GM10847 (cell line): Measurements from ENCODE around the gene CTNNA3.

Experiments
- POLR2A ChIP-seq: IDR thresholded peaks from 2 replicates; pipeline ENCODE4 v1.6.1; 2011; ENCODE audit not compliant: insufficient read length; ENCODE audit errors: extremely low read depth

The CTNNA3 gene

GRCh38 chr10:66767707-66768106 is 928.3 kb downstream of the CTNNA3 start:
- no peak for TF ChIP-seq POLR2A

GRCh38 chr10:66762218-66762729 is 933.7 kb downstream of the CTNNA3 start:
- no peak for TF ChIP-seq POLR2A

- TF ChIP-seq POLR2A = no peak
These were observed 935.1 kb downstream of the CTNNA3 start for GRCh38 chr10:66760941-66761340.

- TF ChIP-seq POLR2A = no peak
These were observed 940.5 kb downstream of the CTNNA3 start for GRCh38 chr10:66755474-66755873.

- TF ChIP-seq POLR2A = no peak
These were observed 943.3 kb downstream of the CTNNA3 start for GRCh38 chr10:66752714-66753113.

- no peak for TF ChIP-seq POLR2A
These were observed 947.8 kb downstream of the CTNNA3 start for GRCh38 chr10:66748217-66748616.

- TF ChIP-seq POLR2A = no peak
These were observed 948.5 kb downstream of the CTNNA3 start for GRCh38 chr10:66747451-66747850.

GRCh38 chr10:66746711-66747110 is 949.3 kb downstream of the CTNNA3 start:
- no peak for TF ChIP-seq POLR2A

GRCh38 chr10:66746246-66746645 is 949.7 kb downstream of the CTNNA3 start:
- TF ChIP-seq POLR2A = no peak

GRCh38 chr10:66744915-66745314 is 951.1 kb downstream of the CTNNA3 start:
- TF ChIP-seq POLR2A = no peak

GRCh38 chr10:66737241-66737640 is 958.8 kb downstream of the CTNNA3 start:
- TF ChIP-seq POLR2A = no peak

- TF ChIP-seq POLR2A = no peak
These were observed 972.2 kb downstream of the CTNNA3 start for GRCh38 chr10:66723608-66724400.

- TF ChIP-seq POLR2A = no peak
These were observed 976.5 kb downstream of the CTNNA3 start for GRCh38 chr10:66719483-66719882.

GRCh38 chr10:66717231-66717981 is 978.6 kb downstream of the CTNNA3 start:
- no peak for TF ChIP-seq POLR2A

- TF ChIP-seq POLR2A = no peak
These were observed 981.3 kb downstream of the CTNNA3 start for GRCh38 chr10:66714741-66715140.

GRCh38 chr10:66713387-66713786 is 982.6 kb downstream of the CTNNA3 start:
- no peak for TF ChIP-seq POLR2A
